Stimulated activated naive CD4-positive, alpha-beta T cell (primary cell): ENCODE data around the gene MYL9.
"Not testable (repeated sequence)": the region's sequence is repeated elsewhere in the genome, so short reads cannot be mapped to it uniquely, and the experiment has no call there.

ENCODE experiments used
- DNase-seq, 6 experiments: peaks; one replicate each; lab custom pipeline; 2025; lab: John Stamatoyannopoulos, UW

The MYL9 gene

DNA sequence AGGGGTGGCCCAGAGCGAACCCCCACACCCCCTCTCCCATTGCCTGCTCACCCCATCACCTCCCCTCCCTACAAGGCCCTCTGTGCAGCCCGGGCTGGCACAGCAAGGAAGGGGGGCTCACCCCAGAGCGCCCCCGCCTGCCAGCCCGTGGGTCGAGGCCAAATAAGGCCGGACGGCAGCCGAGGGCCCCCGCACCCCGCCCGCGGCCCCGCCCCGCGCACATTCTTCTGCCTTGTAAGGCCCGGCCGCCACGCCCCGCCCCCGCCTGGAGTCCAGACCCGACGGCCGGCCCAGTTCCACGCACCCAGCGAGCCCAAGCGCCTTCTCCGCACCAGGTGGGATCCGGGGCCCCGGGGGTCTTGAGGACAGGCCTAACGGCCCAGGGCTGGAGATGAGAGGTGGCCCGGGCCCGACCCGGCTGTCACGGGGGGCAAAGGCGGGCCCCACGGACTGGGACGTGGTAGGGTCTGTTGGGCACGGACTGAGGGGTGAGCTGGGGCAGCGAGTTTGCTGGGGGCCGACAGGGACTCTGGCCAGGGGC is at the start of gene MYL9:
Gene MYL9 (plus strand): TSS at position 293 of the 541 bp plus-strand sequence. CDS start 3,366 bp downstream, outside the sequence.
- no peak for DNase-seq

DNA sequence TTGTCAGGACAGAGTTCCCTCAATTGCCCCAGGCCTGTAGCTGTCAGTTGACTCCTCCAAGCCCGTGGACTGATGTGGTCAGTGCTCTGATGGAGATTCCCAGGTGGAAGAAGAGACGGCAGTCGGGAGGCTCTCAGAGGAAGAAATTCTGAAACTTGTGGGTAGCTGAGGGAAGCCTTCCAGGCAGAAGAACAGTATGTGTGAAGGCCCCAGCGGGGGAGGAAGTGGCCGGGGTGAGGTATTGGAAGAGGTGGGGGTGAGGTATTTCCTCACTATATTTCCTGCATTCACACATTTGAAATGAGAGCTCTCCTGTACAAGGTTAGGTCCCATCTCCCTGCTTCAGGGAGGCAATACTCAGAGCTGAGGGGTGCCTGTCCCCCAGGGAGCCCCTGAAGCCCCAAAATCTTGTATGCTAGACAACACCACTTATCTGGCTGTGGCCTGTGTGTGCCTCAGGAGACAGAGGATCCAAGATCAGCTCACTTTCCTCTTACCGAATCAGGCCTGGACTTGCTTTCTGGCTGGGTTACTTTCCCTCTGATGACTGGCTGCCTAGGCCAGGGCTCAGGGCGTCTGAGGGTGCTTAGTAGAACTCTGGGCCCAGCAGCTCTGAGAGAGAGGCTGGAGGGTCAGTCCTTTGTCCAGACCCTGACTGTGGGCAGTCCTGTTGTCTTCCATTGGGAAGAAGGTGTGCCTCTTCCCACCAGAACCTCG is 49.3 kb upstream of the MYL9 start:
- DNase-seq, result peak in 5 of 6 experiments; percentile 6 to 70 (median 55)

DNA sequence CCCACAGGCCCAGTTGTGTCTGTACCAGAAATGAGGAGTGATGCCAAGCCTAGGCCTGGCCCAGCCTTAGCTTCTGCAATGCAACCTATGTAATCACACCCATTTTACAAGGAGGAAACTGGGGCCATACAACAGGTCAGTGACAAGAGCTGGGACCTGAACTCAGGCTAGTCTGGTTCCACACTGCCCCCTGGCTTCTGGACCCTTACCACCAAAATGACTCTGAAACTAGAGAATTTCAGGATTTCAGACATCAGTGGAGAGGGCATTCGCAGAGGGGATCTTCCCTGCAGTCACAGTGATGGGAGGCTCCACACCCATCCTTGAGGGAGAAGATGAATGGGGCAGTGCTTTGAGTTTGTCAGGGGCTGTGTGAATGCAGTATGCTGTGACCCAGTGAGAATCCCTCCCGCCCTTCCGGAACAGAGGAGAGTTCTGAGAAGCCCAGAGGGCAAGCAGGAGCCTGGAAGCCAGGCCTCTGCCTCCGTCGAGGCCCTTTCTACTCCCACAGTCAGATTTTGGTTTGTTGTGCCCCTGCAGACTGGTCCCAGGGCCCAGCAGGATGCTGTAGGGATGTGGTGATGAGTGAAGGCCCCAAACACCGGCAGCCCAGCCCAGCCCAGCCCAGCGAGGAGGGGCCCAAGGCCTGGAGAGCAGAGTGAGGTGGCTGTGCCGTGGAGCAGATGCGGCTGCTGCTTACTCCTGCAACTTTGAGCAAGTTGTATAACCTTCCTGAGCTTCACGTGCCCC is 48.1 kb upstream of the MYL9 start:
- DNase-seq, result no peak

DNA sequence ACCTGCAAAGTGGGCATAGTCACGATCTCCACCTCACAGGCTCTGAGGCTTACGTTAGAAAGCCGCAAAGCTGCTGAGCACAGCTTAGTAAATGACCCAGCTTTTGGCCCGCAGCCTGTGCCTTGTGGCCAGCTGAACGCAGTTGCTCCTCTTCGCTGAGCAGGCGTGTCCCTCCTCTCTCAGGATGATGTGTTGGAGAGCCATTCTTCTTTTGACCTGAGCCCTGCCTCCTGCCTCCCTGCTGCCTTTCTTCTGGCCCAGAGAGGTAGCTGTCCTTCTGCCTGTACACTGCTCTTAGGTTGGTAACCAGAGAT is 47.6 kb upstream of the MYL9 start:
- DNase-seq, result no peak

DNA sequence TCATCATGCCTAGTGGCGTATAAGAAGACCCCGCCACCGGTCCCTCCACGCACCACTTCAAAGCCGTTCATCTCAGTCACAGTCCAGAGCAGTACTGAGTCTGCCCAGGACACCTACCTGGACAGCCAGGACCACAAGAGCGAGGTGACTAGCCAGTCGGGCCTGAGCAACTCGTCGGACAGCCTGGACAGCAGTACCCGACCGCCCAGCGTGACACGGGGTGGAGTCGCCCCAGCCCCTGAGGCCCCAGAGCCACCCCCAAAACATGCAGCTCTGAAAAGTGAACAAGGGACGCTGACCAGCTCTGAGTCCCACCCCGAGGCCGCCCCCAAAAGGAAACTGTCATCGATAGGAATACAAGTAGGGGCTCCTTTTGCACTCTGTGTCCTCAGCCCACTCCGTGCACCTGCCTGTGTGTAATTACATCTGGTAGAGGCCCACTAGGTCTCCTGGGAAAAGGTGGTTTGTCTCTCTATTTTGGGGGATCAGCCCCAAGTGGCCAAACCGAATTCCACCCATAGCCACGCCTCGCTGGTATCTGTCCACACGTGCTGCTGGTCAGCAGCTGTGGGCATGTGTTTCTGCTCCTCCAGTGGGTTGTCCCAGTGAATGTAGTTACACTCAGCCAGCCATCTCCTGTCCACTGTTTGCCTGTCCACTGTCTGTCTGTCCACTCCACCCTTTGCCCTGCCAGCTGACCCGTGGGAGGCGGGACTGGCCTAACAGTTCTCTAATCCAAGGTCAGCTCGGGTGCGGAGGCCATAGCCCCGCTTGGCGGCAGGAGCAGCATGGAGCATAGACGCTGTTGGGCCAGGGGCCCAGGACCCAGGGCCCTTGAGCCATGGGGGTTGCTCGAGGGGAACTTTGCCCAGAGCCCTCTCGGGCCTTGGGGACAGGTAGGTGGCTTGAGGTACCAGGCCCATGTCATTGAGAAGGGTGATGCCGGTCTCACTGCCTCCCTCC is 44.3 kb upstream of the MYL9 start:
- DNase-seq, result no peak

DNA sequence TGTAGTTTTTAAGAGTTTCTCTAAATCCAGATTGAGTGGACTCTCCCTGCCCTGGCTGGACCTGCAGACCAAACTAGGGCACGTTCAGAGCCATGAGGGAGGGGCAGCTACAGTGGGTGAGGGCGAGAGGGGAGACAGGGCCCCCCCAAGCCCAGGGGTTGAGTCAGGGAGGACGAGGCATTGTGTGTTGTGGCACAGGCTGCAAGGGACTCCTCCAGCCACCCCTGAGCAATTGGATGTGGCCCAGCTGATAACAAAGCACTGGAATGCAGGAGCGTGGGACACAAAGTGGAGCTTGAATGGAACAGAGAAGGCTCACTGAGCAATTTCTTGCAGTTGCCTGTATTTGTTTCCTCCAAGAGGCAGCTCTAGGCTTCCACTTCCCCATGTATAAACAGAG is 43.5 kb upstream of the MYL9 start:
- DNase-seq, result no peak

DNA sequence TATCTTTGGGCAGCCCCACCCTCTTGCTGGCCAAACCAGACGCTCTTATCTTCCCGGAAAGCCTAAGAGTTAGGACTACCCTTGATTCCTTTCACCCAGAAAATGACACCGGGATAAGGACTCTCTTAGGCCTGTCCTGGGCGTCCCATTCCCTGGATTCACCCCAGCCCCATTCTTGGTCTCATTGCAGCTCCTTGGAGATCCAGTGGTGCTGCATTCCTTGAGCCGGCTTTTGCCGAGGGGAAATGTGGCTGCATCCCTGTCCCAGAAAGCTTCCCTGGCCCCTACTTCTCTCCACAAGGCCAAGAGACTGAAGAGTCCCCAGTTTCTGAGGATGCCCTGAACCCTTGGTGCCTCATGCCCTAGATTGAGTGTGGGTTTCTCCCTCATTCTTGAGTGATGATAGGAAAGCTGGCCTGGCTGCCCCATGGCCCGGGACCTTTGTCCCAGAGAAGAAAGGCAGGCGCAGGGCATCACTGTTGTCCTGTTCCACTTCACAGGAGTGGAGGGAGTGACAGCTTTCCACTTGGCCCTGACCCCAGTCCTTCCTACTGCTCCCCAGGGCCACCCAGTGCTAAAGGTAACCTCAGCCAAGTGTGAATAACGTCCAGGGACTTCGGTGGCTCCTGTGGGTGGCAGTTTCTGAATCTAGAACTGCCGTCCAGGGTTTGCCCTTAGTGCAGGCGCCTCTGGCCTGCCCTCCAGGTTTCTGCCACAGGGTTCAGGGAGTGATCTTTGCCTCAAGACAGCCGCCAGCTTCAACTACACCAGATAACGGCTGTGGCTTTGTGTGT is 42.7 kb upstream of the MYL9 start:
- DNase-seq, result no peak

DNA sequence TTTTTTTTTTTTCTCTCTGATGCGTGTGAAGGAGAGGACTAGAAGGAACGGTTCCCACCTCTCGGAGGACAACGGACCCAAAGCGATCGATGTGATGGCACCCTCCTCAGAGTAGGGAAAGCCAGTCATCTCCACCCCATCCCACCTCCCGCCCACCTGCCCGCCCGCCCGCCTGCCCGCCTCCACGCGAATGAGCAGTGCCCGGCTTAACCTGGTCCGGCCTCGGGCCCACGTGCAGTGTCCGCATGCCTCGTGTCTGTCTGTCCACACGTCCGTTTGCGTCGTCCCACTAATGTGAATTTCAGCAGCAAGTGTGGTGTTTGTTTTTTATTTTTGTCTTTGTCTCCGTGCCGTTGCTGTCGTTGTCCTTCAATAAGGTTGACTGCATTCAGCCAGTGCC is 42.1 kb upstream of the MYL9 start:
- DNase-seq, result no peak

DNA sequence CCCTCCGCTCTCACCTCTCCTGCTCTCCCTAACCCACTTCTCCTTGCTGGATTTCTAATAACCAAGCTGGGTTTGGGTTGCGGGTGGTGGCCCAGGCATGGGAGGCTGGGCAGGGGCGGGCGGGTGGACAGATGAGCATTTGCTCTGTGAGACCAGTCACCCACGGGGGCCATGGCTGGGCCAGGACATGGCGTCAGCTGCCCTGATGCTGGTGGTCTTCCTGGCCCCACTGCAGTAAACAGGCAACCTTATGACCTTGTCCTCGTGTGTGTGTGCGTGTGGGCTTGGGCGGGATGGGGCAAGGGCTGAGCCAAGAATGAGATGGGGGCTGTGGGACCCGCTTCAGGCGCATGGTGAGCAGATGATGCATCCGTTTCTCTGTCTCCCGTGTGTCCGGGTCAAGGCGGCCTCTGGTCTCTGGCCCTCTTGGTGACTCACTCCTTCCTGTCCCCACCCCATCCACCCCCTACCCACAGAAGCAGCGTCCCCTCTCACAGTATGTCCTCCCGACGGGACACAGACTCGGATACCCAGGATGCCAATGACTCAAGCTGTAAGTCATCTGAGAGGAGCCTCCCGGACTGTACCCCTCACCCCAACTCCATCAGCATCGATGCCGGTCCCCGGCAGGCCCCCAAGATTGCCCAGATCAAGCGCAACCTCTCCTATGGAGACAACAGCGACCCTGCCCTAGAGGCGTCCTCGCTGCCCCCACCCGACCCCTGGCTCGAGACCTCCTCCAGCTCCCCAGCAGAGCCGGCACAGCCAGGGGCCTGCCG is 41.4 kb upstream of the MYL9 start:
- no peak for DNase-seq

DNA sequence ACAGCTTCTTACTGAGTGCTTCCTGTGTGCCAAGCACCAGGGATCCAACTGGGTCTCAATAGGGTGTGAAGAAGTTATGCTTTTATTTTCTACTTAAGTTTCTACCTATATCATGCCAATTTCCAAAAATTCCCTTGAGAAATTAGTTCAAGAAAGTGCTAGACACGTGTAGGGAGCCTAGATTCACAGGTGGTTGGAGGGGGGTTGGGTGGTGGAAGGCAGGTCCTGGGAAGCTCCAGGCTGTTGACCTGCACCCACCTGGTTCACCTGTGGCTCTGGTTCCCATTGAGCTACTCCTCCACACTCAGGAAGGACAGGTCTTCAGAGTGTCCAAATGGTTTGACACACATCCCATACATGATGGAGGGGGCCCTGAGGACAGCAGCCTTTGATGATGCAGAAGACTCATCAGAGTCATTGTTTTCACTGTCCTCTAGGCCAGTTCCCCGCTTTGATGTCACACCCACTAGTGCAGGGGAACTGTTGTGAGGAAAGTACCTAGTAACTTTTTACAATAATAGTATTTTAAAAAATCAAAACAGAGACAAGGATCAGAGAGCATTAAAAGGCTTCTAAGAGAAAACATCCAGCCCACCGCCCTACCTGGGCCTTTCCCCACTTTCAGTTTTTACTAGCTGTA is 39.8 kb upstream of the MYL9 start:
- no peak for DNase-seq

DNA sequence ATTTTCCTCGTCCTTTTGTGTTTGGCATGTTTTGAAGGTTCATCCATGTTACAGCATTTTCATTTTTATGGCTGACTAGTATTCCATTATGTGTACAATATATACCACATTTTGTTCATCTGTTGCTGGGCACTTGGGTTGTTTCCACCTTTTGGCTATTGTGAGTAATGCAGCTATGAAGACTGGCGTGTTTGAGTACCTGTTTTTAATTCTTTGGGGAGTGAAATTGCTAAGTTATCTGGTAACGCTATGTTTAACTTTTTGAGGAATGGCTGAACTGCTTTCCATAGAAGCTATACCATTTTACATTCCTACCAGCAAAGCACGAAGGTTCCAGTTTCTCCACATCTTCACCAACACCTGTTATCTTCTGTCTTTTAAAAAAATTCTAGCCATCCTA is 37.0 kb upstream of the MYL9 start:
- DNase-seq, result no peak

DNA sequence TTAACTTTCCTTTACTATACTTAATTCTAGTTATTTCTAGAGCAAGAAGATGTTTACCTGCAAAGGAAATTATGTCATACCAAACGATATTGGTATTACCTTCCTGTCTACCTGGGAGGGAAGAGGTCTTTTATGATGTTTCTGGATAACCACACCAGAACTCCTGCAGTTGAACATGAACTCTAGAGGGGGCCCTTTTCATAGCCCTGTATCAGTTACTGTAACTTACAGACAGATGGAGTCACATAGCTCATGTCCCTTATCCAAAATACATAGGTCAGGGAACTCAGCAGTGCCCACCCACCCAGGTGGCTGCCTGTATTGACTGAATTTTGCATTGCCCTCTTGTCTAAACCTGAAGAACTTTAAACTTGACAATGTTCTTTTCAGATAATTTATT is 35.1 kb upstream of the MYL9 start:
- DNase-seq, result peak in 3 of 6 experiments; percentile 12 to 24 (median 21)

DNA sequence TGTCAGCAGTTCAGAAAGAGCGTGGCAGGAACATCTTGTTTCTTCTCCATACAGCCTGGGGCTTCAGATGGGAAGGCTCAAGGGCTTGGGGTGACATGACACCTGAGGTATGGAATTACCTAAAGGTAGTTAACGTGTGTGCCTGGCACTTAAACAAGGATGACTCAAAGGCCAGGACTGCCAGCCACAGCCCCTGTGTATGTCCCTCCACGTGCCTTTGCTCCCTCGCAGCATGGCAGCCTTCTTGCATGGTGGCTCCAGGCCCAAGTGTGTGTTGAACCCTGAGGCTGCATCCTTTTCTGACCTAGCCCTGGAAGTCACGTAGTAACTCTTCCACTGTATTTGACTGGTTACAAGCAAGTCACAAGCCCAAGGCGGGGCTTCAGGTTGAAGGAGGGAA is 33.6 kb upstream of the MYL9 start:
- DNase-seq, result no peak

DNA sequence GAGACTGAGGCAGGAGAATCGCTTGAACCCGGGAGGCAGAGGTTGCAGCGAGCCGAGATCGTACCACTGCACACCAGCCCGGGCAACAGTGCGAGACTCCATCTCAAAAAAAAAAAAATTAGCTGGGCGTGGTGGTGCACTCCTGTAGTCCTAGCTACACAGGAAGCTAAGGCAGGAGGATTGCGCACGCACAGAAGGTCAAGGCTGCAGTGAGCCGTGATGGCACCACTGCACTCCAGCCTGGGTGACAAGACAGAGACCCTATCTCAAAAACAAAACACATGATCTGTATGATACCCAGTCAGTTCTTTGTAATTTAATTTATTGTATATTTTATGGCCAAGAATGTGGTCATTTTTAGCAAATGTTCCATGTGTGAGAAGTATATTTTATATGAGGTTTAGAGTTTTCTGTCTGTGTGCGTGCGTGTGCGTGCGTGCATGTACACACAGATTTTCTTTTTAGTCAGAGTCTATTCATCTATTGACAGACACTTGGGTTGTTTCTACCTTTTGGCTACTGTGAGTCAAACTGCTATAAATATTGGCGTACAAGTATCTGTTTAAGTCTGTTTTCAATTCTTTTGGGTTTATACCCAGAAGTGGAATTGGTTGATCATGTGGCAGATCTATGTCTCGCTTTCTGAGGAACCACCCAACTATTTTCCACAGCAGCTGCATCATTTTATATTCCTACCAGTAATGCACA is 22.2 kb upstream of the MYL9 start:
- no peak for DNase-seq

DNA sequence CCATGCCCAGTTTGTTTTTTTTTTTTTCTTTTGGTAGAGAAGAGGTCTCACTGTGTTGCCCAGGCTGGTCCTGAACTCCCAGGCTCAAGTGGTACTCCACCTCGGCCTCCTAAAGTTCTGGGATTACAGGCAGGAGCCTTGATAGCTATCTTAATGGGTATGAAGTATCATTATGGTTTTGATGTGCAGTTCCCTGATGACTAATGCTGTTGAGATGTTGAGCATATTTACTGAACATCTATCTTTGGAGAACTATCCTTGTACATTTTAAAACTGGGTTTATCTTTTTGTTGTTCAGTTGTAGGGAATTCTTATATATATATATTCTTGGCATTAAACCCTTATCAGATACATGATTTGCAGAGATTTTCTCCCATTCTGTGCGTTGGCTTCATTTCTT is 21.4 kb upstream of the MYL9 start:
- no peak for DNase-seq

DNA sequence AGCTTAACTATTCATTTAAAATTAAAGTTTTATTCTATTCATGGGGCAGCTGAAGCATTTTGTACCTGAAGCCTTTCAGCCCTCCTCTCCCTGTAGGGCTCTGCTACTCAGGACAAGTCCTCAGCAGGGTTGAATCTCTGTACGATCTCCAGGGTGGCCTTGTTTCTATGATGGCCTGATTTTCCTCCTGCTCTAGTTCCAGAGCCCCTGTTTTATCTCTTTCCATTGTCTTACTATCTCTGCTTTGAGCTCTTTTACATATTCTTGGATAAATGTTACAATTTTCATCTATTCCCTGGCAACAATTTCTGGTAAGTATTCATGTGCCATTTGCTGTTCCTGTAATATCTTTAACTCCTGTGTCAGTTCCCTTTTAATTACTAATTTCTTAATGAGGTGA is 19.8 kb upstream of the MYL9 start:
- no peak for DNase-seq

DNA sequence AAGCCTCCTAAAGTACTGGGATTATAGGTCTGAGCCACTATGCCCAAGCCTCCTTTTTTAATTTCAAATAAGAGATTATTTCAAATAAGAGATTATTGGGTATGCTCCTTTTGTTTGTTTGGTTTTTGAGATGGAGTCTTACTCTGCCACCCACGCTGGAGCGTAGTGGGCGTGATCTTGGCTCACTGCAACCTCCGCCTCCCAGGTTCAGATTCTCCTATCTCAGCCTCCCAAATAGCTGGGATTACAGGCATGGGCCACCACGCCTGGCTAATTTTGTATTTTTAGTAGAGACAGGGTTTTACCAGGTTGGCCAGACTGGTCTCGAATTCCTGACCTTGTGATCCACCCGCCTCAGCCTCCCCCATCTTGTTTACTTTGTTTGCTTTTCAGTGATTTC is 18.9 kb upstream of the MYL9 start:
- not testable (repeated sequence) for DNase-seq

DNA sequence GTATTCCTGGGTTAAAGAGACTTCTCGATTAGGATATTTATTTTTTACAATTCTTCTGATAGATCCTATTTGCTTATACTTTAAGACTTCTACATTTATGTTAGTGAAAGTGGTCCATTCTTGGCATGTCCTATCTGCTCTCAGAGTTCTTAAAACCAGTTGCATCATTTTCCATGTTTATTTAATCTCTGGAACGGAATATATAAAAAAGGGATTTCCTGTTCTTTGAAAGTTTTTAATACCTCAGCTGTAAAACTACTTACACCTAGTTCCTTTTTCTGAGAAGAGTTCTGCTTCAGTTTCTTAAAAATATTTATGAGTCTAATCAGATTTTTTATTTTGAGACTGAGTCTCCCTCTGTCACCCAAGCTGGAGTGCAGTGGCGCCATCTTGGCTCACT is 18.0 kb upstream of the MYL9 start:
- DNase-seq, result no peak

DNA sequence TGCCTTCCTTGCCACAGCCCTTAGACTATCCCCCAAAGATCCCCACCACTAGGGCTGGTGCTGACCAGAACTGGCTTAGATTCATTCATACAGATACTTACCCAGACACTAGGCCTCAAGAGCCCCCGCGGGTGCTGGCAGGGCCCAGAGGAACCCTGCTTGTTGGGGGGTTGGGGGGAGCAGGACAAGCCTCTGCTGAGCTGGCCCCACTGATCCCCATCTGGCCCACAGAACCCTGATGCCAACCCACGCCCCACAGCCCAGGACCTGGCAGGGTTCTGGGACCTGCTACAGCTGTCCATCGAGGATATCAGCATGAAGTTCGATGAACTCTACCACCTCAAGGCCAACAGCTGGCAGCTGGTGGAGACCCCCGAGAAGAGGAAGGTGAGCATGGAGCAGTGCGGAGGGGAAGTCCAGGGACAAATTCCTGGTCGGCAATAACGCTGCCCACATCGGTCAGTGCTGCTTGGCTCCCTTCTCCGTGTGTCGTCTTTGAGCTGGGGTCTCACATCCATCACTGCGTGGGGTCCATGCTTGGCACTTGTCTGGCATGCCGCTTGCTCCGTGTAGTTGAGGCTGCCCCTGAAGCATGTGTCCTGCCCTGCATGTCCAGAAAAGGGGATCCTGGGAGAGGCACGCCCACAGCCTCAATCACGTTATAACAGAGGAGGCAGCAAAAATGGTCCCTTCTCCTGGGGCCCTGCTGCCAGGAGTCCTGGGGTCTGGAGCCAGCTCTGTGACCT is 15.5 kb upstream of the MYL9 start:
- DNase-seq, result no peak
